Raji (cell line): ENCODE data around the gene C1orf116.

Source experiments
- POLR2A ChIP-seq: IDR thresholded peaks from 2 replicates; pipeline ENCODE4 v1.6.1; 2011; ENCODE audit warnings: low read depth, low read length, control low read depth; ENCODE audit not compliant: insufficient read depth

The C1orf116 gene

DNA sequence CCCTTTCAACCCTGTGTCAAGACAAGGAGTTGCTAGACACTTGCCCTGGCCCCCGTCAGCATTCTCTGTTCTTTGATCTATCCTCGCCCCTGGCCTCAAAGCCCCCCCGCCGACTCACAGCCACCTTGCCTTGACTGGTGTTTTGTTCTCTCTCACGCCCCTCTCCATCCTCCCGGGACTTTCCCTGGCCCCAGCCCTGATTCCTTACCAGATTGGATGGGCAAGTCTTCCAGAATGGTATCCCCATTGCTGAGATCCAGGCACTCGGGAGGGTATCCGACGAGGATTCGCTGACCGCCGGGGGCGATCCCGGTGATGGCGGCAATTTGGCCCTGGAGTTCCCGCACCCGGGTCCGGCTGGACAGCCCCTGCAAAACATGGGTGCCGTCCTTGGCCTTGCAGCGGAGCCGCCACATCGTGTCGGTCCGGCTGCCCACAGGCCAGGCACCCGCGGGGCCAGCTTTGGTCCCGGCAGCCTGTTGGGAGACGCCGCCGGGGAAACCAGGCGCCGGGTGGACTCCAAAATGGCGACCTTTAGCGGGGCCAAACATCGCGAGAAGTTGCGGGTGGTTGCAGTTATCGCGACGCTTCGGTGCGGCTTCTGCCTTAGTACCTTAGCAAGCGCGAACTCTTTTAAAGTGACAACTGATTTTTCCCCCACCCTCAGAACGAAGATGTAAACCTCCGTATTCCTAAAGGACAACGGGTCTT is 18.1 kb upstream of the C1orf116 start:
- TF ChIP-seq POLR2A = peak; percentile 73

DNA sequence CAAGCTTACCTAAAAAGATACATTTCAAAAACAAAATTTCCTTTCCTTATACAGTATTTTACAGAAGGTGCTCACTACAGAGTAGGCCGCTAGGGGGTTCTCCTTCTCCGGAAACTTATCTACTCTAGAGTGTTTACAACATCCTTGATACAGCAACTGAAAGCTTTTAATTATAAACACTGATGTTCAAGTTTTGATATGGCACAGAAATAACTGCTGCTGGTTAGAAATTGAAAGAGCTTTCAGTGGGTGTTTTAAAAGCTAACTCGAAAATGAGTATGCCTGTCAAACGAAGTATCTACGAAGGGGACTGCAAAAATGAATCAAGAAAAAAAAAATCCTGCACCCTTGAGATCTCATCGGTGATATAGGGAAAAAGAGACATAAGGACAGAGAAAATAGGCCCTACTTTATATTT is 17.4 kb upstream of the C1orf116 start:
- TF ChIP-seq POLR2A = no peak

DNA sequence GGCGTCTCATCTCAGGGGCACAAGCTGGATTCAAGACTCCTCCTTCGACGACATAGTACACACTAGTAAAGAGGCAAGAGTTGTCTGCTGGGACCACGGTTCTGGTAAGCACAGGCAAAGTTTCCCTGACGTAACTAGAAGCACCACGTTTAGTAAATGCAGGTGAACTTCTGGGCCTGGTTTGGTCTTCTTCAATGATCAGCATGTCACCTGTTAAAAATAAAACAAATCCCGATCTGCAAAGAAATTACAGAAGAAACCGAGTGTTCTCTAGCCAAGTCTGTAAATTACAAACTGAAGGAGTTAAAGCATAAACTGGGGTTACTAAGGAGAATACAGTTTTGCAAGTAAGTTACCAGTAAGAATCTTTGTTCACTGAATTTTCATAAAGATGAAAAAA is 17.0 kb upstream of the C1orf116 start:
- no peak for TF ChIP-seq POLR2A

DNA sequence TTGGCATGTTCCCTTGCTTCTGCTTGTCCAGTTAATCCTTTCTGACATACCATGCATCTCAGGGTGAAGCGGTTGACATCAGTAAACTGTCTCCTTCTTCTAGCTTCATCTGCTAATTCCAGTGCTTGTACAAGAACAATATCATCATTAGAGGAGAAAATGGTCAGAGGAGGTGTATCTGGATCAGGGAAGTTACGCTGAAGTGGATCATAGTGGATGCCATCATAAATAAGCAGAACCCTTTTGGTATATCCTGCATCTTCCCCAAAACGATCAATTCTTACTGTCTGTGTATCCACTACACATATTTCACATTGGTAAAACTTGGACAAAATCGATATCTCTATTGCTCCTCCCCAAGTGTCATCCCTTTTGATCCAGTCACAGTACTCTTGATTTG is 16.5 kb upstream of the C1orf116 start:
- no peak for TF ChIP-seq POLR2A

DNA sequence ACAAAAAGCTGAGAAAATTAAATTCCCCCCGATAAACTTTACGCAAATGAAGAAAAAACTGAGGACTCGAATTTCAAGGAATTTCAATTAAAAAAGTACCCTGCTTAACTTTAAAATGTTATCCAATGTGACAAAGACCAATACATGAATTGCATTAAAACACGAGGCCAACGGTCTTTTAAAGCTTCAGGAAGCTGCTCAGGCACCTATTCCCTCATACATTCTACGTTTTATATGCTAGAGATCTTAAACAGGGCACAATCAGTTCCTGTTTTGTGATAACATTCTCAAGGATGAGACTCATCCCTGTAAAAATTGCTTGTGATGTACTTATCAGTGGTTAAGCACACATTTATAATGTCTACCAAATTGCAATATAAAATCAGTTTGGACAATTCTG is 15.5 kb upstream of the C1orf116 start:
- no peak for TF ChIP-seq POLR2A

DNA sequence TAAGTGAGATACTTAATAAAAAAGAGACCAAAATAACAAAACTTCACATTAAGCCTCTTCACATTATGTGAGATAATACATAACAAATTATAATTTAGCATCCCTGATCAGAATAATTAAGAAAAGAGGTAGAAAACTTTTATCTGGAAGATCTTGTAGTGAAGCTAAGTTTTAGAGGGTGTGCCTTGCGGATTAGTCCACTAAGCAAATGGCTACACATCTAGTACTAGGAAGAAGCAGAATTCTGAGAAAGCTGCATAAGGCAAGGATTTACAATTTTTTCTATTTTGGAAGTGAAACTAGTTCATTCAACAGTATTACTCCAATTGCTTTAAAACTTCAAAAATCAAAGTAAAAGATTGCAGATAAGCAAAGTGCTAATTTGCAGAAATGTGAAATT is 14.9 kb upstream of the C1orf116 start:
- no peak for TF ChIP-seq POLR2A

DNA sequence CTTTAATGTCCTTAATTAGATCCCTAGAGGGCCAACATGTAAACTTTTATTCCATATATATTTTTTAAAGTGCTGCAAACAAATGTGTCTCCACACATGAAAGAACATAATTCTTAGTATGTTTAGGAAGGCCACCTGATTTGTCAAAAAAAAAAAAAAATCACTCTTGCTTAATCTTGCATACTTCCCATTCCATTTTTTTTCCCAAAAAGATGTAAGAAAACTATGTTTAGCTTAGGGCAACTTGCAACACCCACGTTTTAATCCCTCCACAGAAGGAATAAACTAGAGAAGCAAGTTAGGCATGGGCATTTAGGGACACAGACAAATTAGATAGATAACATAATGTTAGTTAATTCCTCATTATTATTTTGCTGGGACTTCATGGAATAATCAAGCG is 12.9 kb upstream of the C1orf116 start:
- no peak for TF ChIP-seq POLR2A

DNA sequence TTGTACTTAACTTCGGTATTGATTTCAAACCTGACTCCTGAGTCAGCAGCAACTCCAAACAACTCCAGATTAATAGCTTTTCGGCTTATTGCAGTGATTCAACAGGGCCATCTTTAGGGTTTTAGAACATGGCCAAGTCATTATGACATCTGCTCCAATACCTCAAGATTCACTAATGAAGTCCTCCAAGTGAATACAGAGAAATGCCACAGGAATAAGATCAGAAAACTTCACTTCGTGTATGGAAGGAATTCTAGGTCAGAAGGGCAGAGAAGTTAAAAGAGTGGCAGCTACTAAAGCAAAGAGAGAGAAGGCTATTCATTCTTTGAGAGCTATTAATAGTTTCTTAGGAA is 7.6 kb upstream of the C1orf116 start:
- TF ChIP-seq POLR2A = no peak

DNA sequence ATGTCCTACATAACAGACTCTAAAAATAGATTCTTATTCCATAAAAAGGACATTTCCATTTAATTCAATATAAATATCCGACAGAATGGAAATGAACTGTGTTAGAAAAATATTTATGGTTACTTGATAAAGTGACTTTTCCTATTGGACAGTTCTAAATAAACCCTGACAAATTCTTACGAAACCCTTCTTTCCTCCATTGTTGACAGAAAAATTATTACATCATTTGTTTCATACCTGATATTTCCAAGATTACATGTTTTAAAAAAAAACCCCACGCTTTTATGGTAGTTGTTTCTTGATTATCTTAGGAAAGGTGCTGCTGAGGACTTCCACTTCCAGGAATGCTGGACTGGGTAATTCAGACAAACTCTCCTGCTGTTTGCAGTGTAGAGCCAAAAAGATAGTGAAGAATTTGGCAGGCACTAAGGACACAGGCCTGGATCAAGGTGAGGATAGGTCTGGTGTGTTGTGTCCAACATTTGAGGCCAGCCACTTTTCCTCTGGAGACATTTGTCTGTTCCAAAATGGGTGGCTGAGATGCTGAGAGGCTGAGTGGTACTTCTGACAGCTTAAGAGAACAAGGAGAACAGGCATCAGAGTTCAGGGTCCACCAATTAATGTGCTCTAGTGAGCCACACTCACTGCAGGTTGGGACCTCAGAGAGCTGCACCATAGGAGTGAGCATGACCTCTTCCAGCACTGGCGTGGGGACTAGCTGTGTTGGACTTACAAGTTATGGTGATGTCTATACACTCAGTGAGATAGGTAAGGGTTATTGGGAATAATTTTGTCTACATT is 7.0 kb upstream of the C1orf116 start:
- TF ChIP-seq POLR2A = no peak

DNA sequence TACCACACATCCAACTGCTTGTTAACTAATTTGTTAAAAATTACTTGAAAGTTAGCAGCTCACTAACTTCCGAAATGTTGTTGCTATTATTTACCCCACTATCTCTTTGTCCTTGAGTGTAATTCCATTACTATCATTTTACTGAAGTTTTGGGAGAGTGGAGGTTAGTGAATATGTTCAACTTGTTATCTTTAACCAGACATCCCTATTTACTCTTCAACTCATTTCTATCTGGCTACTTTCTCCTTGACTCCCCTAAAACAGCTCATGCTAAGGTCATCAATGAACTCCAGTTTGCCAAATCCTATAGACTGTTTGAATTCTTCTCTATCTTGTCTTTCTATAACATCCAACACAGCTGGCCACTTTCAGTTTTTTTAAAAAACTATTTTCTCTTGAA is 4.3 kb upstream of the C1orf116 start:
- no peak for TF ChIP-seq POLR2A

DNA sequence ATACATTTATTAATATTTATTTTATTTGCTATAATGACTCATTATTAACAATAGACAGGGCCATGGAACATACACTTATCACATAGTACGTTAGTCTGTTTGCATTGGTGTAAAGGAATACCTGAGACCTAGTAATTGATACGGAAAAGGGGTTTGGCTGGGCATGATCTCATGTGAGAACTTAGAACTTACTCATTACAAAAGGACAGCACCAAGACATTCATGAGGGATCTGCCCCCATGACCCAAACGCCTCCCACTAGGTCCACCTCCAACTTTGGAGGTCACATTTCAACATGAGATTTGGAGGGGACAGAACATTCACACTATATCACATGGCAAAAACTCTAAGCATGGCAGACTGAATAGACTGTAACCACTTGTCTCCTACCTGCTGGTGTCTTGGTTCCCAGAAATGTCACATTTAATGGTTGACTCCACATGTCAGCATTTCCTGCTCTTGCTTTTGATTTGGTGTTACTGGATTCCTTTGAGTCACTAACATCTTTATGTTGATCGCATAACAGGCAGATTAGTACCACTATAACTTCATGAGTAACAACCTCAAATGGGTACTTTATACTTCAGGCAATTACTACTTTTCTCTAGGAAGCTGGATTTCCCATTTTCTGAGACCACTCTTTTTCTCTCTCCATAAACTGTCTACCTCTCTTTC is 3.5 kb upstream of the C1orf116 start:
- TF ChIP-seq POLR2A = no peak

DNA sequence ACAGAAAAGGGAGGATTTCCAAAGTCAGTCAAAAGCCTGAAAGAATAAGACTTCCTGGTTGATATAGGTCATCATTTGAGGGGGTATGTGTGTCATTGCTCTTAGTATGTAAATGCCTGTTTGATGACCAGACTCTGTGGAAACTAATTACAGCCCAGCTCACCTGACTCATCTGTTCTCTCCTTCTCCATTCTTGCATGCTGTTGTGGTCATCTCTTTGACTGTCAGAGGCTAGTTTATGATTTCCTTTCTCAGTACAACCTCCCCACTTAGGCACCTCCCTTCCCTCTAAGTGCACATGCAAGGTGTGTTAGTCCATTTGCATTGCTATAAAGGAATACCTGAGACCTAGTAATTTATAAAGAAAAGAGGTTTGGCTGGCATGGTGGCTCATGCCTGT is 2.4 kb upstream of the C1orf116 start:
- no peak for TF ChIP-seq POLR2A

DNA sequence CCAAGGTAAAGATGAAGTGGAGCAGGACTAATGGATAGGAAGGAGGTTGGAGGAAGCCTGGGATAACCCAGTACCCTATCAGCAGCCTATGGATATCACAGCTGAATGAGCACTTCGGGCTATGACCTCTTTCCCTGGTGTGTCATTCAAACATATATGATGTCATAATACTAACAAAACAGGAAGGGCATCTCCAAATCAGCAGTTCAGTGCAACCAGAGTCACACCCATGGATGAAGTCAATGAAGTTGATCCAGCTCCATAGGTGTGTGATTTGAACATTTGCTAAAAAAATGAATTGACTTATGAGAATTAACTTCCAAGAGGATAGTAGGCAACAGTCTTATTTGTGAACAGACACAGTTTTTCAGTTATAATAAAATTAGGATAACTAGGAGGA is 1.7 kb upstream of the C1orf116 start:
- no peak for TF ChIP-seq POLR2A

DNA sequence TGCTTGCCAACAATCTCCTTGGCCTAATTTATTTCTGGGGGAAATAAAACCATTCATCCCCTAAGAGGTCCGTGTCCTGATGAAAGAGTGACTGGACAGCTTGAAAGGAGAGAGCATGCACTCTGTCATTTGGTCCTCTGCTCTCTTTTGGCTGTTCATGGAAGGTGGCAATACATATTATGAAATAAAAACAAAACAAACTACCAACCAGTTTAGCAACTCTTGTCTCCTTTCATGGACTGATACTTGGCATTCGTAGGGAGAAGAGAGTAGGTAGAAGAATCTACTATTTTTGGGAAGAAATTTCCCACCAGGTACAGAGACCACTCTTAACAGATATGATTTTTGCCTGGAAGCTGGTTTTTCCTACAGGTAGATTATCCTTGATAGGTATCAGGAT is 746 bp upstream of the C1orf116 start:
- no peak for TF ChIP-seq POLR2A

DNA sequence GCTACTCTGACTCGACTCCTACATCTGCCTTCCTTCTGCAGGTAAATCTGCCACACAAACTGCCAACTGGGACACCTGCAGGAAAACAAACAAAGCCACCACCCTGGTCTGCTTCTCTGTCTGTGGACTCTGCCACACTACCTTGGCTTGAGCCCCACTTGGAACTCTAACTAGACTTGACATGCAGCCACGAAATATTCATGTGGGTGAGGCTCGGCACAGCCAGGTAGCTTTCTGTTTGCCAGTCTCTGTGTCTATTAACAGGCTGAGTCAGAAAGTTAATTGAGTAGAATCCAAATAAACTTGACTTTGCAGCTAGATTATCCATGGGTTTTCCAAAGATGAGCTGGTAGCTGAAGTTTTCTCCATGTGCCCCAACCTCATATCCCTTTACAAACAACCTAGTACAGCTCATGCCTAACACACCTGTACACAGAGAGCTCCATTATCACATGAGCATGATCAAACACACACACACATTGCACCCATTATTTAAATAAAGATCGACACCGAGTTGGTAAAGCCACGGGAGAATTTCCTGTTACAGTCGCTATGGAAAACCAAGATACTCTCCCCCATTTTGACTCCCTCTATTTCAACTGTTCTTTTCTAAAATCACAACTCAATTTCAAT is 808 bp downstream of the C1orf116 start:
- TF ChIP-seq POLR2A = no peak

DNA sequence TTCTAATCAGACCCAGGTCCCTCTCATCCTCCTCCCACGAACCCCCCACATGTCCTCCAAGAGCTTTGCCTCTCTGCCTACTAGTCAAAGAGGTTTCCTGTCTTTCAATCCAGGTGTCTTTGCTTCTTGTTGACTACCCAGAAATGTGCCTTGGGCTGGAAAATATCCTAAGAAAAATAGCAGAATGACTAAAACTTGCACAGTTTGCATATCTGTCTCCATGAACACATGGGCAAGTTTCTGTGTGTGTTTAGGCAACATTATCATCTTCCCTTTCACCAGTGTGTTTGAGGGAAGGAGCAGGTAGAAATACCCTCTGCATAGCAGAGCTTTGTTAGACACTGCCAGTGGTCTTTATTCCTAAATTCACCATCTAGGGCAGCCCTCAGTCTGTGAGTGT is 1.5 kb downstream of the C1orf116 start:
- TF ChIP-seq POLR2A = no peak
